SK-N-SH (cell line): Measurements from ENCODE around the gene SYT1. TPM values are rescaled to one million over a fixed set of nuclear protein-coding genes. Genes with fewer than 3 reads are reported as not detected.

Experiments used
- CTCF ChIA-PET: fragments of 300-600, 350-600 bp; formaldehyde crosslinking; extraction: SDS; loops from one replicate; lab custom pipeline; 2021; lab: Yijun Ruan, JAX
- POLR2A ChIA-PET: fragments of 350-600 bp; sonication (Branson Sonifier 250); formaldehyde crosslinking; extraction: SDS; loops from one replicate; lab custom pipeline; 2020; ENCODE audit warnings: antibody characterized with exemption, inconsistent platforms; lab: Yijun Ruan, JAX
- DNase-seq: peaks from one replicate; pipeline ENCODE4 v3.0.0; 2012
- H2AFZ ChIP-seq: fragments of 200-600 bp; sonication (generic); 2 replicates; pipeline ENCODE4 v1.8.1; 2016; ENCODE audit warnings: antibody characterized with exemption, mild to moderate bottlenecking, low read depth
- H3F3A ChIP-seq: fragments of 200-600 bp; sonication (generic); replicated peaks from 2 replicates; pipeline ENCODE3; 2016; ENCODE audit warnings: antibody characterized with exemption, mild to moderate bottlenecking; ENCODE audit not compliant: insufficient read depth
- H3K27ac ChIP-seq, 2 experiments: fragments of 200-500 bp in 1 of 2; fragments of 200-600 bp in 1 of 2; sonication (Bioruptor generic) in 1 of 2; sonication (generic), shearing (Covaris generic) in 1 of 2; 2 replicates each; pipeline versions ENCODE4 v1.5.1 to v1.6.1; 2014 to 2016; ENCODE audit warnings: low read depth in 2 of 2, inconsistent platforms in 1 of 2, low read length in 1 of 2, mild to moderate bottlenecking in 1 of 2, mixed read lengths in 1 of 2
- H3K27me3 ChIP-seq: fragments of 200-600 bp; sonication (generic), shearing (Covaris generic); 2 replicates; pipeline ENCODE4 v1.6.1; 2016; ENCODE audit warnings: mixed run types; ENCODE audit not compliant: insufficient read depth
- H3K36me3 ChIP-seq, 2 experiments: fragments of 200-500 bp in 1 of 2; fragments of 200-600 bp in 1 of 2; sonication (Bioruptor generic) in 1 of 2; sonication (generic) in 1 of 2; replicated peaks in 1 of 2; 2 replicates each; pipeline versions ENCODE3 to v1.5.1; 2014 to 2016; ENCODE audit warnings: low read length in 1 of 2, mild to moderate bottlenecking in 1 of 2; ENCODE audit not compliant: insufficient read depth in 2 of 2, control insufficient read depth in 1 of 2
- H3K4me1 ChIP-seq, 2 experiments: fragments of 200-500 bp in 1 of 2; fragments of 200-600 bp in 1 of 2; sonication (Bioruptor generic) in 1 of 2; sonication (generic), shearing (Covaris generic) in 1 of 2; 2 replicates each; pipeline versions ENCODE4 v1.5.1 to v1.6.1; 2014 to 2016; ENCODE audit warnings: low read depth in 1 of 2, low read length in 1 of 2, mixed run types in 1 of 2; ENCODE audit not compliant: insufficient read depth in 2 of 2, control insufficient read depth in 1 of 2
- H3K4me2 ChIP-seq: fragments of 200-600 bp; sonication (generic), shearing (Covaris generic); 2 replicates; pipeline ENCODE4 v1.6.1; 2017; ENCODE audit warnings: mixed run types
- H3K4me3 ChIP-seq, 2 experiments: fragments of 200-500 bp in 1 of 2; fragments of 200-600 bp in 1 of 2; sonication (Bioruptor generic) in 1 of 2; sonication (generic), shearing (Covaris generic) in 1 of 2; 2 replicates each; pipeline versions ENCODE4 v1.5.1 to v1.8.1; 2014 to 2016; ENCODE audit warnings: low read depth in 2 of 2, inconsistent platforms in 1 of 2, low read length in 1 of 2, mild to moderate bottlenecking in 1 of 2, mixed read lengths in 1 of 2, moderate library complexity in 1 of 2
- H3K79me2 ChIP-seq: fragments of 200-600 bp; sonication (generic); 2 replicates; pipeline ENCODE4 v1.8.1; 2017; ENCODE audit warnings: mild to moderate bottlenecking; ENCODE audit not compliant: insufficient read depth
- H3K9ac ChIP-seq: fragments of 200-600 bp; sonication (generic); 2 replicates; pipeline ENCODE4 v1.6.1; 2017; ENCODE audit warnings: mixed run types
- H3K9me2 ChIP-seq: fragments of 200-600 bp; sonication (generic); 2 replicates; pipeline ENCODE4 v1.6.1; 2017; ENCODE audit warnings: mixed run types
- H3K9me3 ChIP-seq: fragments of 200-600 bp; sonication (generic); 2 replicates; pipeline ENCODE4 v1.6.1; 2017; ENCODE audit warnings: mixed run types, mild to moderate bottlenecking, moderate library complexity
- H4K20me1 ChIP-seq: fragments of 200-600 bp; sonication (generic); 2 replicates; pipeline ENCODE4 v1.6.1; 2017; ENCODE audit warnings: mild to moderate bottlenecking, mixed run types; ENCODE audit not compliant: insufficient read depth
- CHD2 ChIP-seq: fragments of 150-350 bp; IDR thresholded peaks from 2 replicates; pipeline ENCODE4 v1.6.1; 2018; ENCODE audit warnings: low read length; ENCODE audit not compliant: partially characterized antibody
- ELF1 ChIP-seq: IDR thresholded peaks from 2 replicates; pipeline ENCODE4 v1.4.0; 2012
- FOXM1 ChIP-seq: IDR thresholded peaks from 2 replicates; pipeline ENCODE4 v1.4.0; 2012; ENCODE audit warnings: low read depth, mild to moderate bottlenecking
- MAX ChIP-seq: IDR thresholded peaks from 2 replicates; pipeline ENCODE4 v1.4.0; 2012; ENCODE audit warnings: low read depth
- MEF2A ChIP-seq: IDR thresholded peaks from 2 replicates; pipeline ENCODE4 v1.4.0; 2012; ENCODE audit warnings: low read depth, borderline replicate concordance
- NRF1 ChIP-seq: IDR thresholded peaks from 2 replicates; pipeline ENCODE4 v1.6.1; 2012; ENCODE audit warnings: low read depth, mild to moderate bottlenecking, low read length
- PBX3 ChIP-seq: IDR thresholded peaks from 2 replicates; pipeline ENCODE4; 2012
- POLR2AphosphoS5 ChIP-seq: IDR thresholded peaks from 2 replicates; pipeline ENCODE4 v1.6.1; 2012; ENCODE audit warnings: low read depth, low read length
- SIN3A ChIP-seq: IDR thresholded peaks from 2 replicates; pipeline ENCODE4 v1.6.1; 2012; ENCODE audit warnings: low read depth, mild to moderate bottlenecking, low read length, moderate library complexity, borderline replicate concordance
- YY1 ChIP-seq: IDR thresholded peaks from 2 replicates; pipeline ENCODE4 v1.4.0; 2012; ENCODE audit warnings: low read depth, mild to moderate bottlenecking
- WGBS: methylation state at CpG from one replicate; pipeline ENCODE4 v1.1.6; 2017; ENCODE audit warnings: low lambda C conversion rate; 5-methylcytosine and 5-hydroxymethylcytosine counted together
- polyA plus RNA-seq, 3 experiments: library from polyadenylated mRNA; depleted of rRNA; stranded (reverse); fragments of >200 nt; gene quantifications; 2 replicates each; pipeline ENCODE4 v1.2.3, GENCODE V29; 2012
- TF ChIP-seq, protein P1 (sequence below): IDR thresholded peaks from 2 replicates; pipeline ENCODE4 v1.4.0; 2012; ENCODE audit warnings: low read depth, borderline replicate concordance
- TF ChIP-seq, protein P2 (sequence below): IDR thresholded peaks from 2 replicates; pipeline ENCODE4 v1.4.0; 2012; ENCODE audit warnings: low read depth, borderline replicate concordance

The SYT1 gene
- polyA plus RNA-seq, 1 of the 3 experiments (the other 2 are of a cell fraction), result 12.7 TPM

DNA sequence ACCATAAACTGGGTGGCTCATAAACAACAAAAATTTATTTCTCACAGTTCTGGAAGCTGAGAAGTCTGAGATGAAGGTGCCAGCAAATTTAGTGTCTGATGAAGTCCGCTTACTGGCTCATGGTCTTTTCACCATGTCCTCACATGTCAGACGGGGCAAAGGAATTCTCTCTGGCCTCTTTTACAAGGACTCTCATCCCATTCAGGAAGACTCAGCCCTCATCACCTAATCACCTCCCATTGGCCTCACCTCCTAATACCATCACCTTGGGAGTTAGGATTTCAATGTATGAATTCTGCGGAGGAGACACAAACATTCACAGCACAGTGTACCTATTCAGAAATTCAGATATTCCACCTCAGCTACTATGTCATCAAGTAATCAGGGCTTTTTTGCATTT lies 468.6 kb downstream of the SYT1 start (continued):
- TF ChIP-seq PBX3 (no peak), MAX (no peak), MEF2A (no peak)

GRCh38 chr12:79337662-79338290 lies 473.2 kb downstream of the SYT1 start:
- Histone ChIP-seq H4K20me1 (no peaks in the 10 kb centered on the region), H3K9me2 (no peaks in the 10 kb centered on the region), H3F3A (no peaks in the 10 kb centered on the region)
- TF ChIP-seq ELF1 (no peak), SIN3A (no peak), POLR2AphosphoS5 (no peak), FOXM1 (no peak), NRF1 (no peak), YY1 (no peak), MAX (no peak), CHD2 (no peak)
- TF ChIP-seq, protein P1, sequence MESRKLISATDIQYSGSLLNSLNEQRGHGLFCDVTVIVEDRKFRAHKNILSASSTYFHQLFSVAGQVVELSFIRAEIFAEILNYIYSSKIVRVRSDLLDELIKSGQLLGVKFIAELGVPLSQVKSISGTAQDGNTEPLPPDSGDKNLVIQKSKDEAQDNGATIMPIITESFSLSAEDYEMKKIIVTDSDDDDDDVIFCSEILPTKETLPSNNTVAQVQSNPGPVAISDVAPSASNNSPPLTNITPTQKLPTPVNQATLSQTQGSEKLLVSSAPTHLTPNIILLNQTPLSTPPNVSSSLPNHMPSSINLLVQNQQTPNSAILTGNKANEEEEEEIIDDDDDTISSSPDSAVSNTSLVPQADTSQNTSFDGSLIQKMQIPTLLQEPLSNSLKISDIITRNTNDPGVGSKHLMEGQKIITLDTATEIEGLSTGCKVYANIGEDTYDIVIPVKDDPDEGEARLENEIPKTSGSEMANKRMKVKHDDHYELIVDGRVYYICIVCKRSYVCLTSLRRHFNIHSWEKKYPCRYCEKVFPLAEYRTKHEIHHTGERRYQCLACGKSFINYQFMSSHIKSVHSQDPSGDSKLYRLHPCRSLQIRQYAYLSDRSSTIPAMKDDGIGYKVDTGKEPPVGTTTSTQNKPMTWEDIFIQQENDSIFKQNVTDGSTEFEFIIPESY, result no peak
- TF ChIP-seq, protein P2, sequence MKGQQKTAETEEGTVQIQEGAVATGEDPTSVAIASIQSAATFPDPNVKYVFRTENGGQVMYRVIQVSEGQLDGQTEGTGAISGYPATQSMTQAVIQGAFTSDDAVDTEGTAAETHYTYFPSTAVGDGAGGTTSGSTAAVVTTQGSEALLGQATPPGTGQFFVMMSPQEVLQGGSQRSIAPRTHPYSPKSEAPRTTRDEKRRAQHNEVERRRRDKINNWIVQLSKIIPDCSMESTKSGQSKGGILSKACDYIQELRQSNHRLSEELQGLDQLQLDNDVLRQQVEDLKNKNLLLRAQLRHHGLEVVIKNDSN, result no peak
- TF ChIP-seq, all 33 proteins: peak for 0
- Histone ChIP-seq H3K4me2 (no peak overlapping the region), H3K9ac (no peak overlapping the region), H3K4me1 (peaks cover 0 to 2% of the 10 kb centered on the region in 2 experiments; a peak in 2 of 4 replicates), H3K27me3 (no peaks in the 10 kb centered on the region), H2AFZ (no peak overlapping the region), H3K9me3 (no peaks in the 10 kb centered on the region), H3K36me3 (no peaks in the 10 kb centered on the region), H3K4me3 (no peak overlapping the region), H3K27ac (peak overlapping the region in 1 of 2 experiments; percentile 58; a peak in 2 of 4 replicates), H3K79me2 (no peaks in the 10 kb centered on the region)
- CTCF ChIA-PET, result interaction anchor here (1.0 to 1.8 kb wide), 2 partner anchors 9 to 12 kb away, joined by 3 read pairs; no protein-coding TSS in a partner anchor
- POLR2A ChIA-PET, result no interaction called here
- DNase-seq, result no peak
- 85% methylated on average over 5 of the region's 5 CpGs for WGBS
